ENCODE results near the gene NKX2-4. TPM values are rescaled to one million over a fixed set of nuclear protein-coding genes. Genes with fewer than 3 reads are reported as not detected.

Gene NKX2-4
- total RNA-seq, 4 donors from 2014 or later = not detected

GRCh38 chr20:21356386-21356785 lies 40.9 kb downstream of the NKX2-4 start:
- no peak overlapping the region for H3K4me3 ChIP-seq
- H3K36me3 ChIP-seq = peaks cover 0 to 2% of the 10 kb centered on the region in 2 donors
- TF ChIP-seq CTCF (IDR thresholded peaks at IDR 0.05) (no peak), POLR2A (IDR thresholded peaks at IDR 0.05) (no peak)
- no peaks in the 10 kb centered on the region for H3K27me3 ChIP-seq
- H3K27ac ChIP-seq = no peak overlapping the region
- DNase-seq = no peak
- H3K4me1 ChIP-seq = no peaks in the 10 kb centered on the region
- no peaks in the 10 kb centered on the region for H3K9me3 ChIP-seq
- intact Hi-C loops (cut with DNase I; ENCODE audit: low total_unique reads) = no loop called here

- no peak for DNase-seq
- Histone ChIP-seq H3K27ac (no peak overlapping the region), H3K9me3 (no peaks in the 10 kb centered on the region), H3K4me1 (no peaks in the 10 kb centered on the region), H3K36me3 (peaks cover 0 to 2% of the 10 kb centered on the region in 2 donors), H3K4me3 (no peak overlapping the region), H3K27me3 (no peaks in the 10 kb centered on the region)
- TF ChIP-seq CTCF (IDR thresholded peaks at IDR 0.05) (no peak), POLR2A (IDR thresholded peaks at IDR 0.05) (no peak)
- intact Hi-C loops (cut with DNase I; ENCODE audit: low total_unique reads) = no loop called here
These were observed 41.3 kb downstream of the NKX2-4 start for GRCh38 chr20:21355981-21356380.

GRCh38 chr20:21353236-21353635 lies 44.1 kb downstream of the NKX2-4 start:
- no peaks in the 10 kb centered on the region for H3K27me3 ChIP-seq
- H3K4me3 ChIP-seq = no peak overlapping the region
- TF ChIP-seq CTCF (IDR thresholded peaks at IDR 0.05) = no peak
- TF ChIP-seq POLR2A (IDR thresholded peaks at IDR 0.05) = no peak
- no peaks in the 10 kb centered on the region for H3K9me3 ChIP-seq
- H3K4me1 ChIP-seq = no peaks in the 10 kb centered on the region
- intact Hi-C loops (cut with DNase I; ENCODE audit: low total_unique reads) = no loop called here
- no peak for DNase-seq
- H3K27ac ChIP-seq = no peak overlapping the region
- H3K36me3 ChIP-seq = peaks cover 0 to 2% of the 10 kb centered on the region in 2 donors

- TF ChIP-seq POLR2A (IDR thresholded peaks at IDR 0.05) (no peak), CTCF (IDR thresholded peaks at IDR 0.05) (no peak)
- H3K4me1 ChIP-seq = no peaks in the 10 kb centered on the region
- no peak overlapping the region for H3K27ac ChIP-seq
- H3K36me3 ChIP-seq = peaks cover 0 to 2% of the 10 kb centered on the region in 2 donors
- H3K9me3 ChIP-seq = no peaks in the 10 kb centered on the region
- intact Hi-C loops (cut with DNase I; ENCODE audit: low total_unique reads) = no loop called here
- H3K4me3 ChIP-seq = no peak overlapping the region
- no peaks in the 10 kb centered on the region for H3K27me3 ChIP-seq
- no peak for DNase-seq
These were observed 44.6 kb downstream of the NKX2-4 start for GRCh38 chr20:21352703-21353102.

Small RNAs within 50 kb of the gene (small RNA-seq; reads per million reads assigned to genes)
- gene RN7SKP140 = not detected

Other genes with a start within 250 kb of the NKX2-4 start
- 100 to 1,000 TPM in 1 of 4 donors, 10 to 100 TPM in 3; 32.6 to 100 (median 51.7) TPM for gene XRN2, start 94.2 kb downstream of the NKX2-4 start, total RNA-seq
- not detected for gene NKX2-2, start 116.5 kb upstream of the NKX2-4 start, total RNA-seq